Measurements from ENCODE around the gene AEBP1.

Gene AEBP1

GRCh38 chr7:44094365-44094764, 9.8 kb upstream of the AEBP1 start:
- H3K27me3 ChIP-seq (ENCODE audit: insufficient read depth, low read length, poor library complexity, severe bottlenecking), result no peaks in the 10 kb centered on the region
- TF ChIP-seq CTCF (conservative IDR thresholded peaks at IDR 0.05; ENCODE audit: low read length), result no peak
- no peak for TF ChIP-seq EZH2phosphoT487 (IDR thresholded peaks at IDR 0.05; ENCODE audit: borderline replicate concordance)
- H3F3A ChIP-seq (ENCODE audit: low read depth), result peaks cover 9% of the 10 kb centered on the region
- no peaks in the 10 kb centered on the region for H3K79me2 ChIP-seq (ENCODE audit: insufficient read depth, low read length)
- H3K9ac ChIP-seq (ENCODE audit: low read depth, low read length, poor library complexity, severe bottlenecking), result no peak overlapping the region
- no peak overlapping the region for H3K4me2 ChIP-seq (ENCODE audit: low read depth, low read length, poor library complexity, severe bottlenecking)
- H3K4me3 ChIP-seq (ENCODE audit: low read length, poor library complexity, severe bottlenecking), result no peak overlapping the region
- no peaks in the 10 kb centered on the region for H3K9me2 ChIP-seq (replicated peaks; ENCODE audit: low read depth, low read length)
- H3K9me3 ChIP-seq (ENCODE audit: insufficient read depth, low read depth, low read length), result no peaks in the 10 kb centered on the region
- no peaks in the 10 kb centered on the region for H4K20me1 ChIP-seq (ENCODE audit: insufficient read depth, low read length, poor library complexity, severe bottlenecking)
- peaks cover 56% of the 10 kb centered on the region for H3K4me1 ChIP-seq (ENCODE audit: insufficient read depth, low read length, poor library complexity, severe bottlenecking)
- no peak overlapping the region for H2AFZ ChIP-seq (ENCODE audit: low read length)
- H3K36me3 ChIP-seq (ENCODE audit: insufficient read depth, low read length), result no peaks in the 10 kb centered on the region

GRCh38 chr7:44094883-44095592, 9.1 kb upstream of the AEBP1 start:
- Histone ChIP-seq H3K27me3 (ENCODE audit: insufficient read depth, low read length, poor library complexity, severe bottlenecking) (no peaks in the 10 kb centered on the region), H3K79me2 (ENCODE audit: insufficient read depth, low read length) (no peaks in the 10 kb centered on the region), H3F3A (ENCODE audit: low read depth) (peaks cover 9% of the 10 kb centered on the region), H4K20me1 (ENCODE audit: insufficient read depth, low read length, poor library complexity, severe bottlenecking) (no peaks in the 10 kb centered on the region), H3K9me2 (replicated peaks; ENCODE audit: low read depth, low read length) (no peaks in the 10 kb centered on the region), H3K4me1 (ENCODE audit: insufficient read depth, low read length, poor library complexity, severe bottlenecking) (peaks cover 61% of the 10 kb centered on the region), H2AFZ (ENCODE audit: low read length) (no peak overlapping the region), H3K36me3 (ENCODE audit: insufficient read depth, low read length) (no peaks in the 10 kb centered on the region), H3K9ac (ENCODE audit: low read depth, low read length, poor library complexity, severe bottlenecking) (peak overlapping the region; percentile 74), H3K4me2 (ENCODE audit: low read depth, low read length, poor library complexity, severe bottlenecking) (no peak overlapping the region), H3K9me3 (ENCODE audit: insufficient read depth, low read depth, low read length) (no peaks in the 10 kb centered on the region), H3K4me3 (ENCODE audit: low read length, poor library complexity, severe bottlenecking) (no peak overlapping the region)
- TF ChIP-seq EZH2phosphoT487 (IDR thresholded peaks at IDR 0.05; ENCODE audit: borderline replicate concordance) (no peak), CTCF (conservative IDR thresholded peaks at IDR 0.05; ENCODE audit: low read length) (no peak)

GRCh38 chr7:44095781-44096180, 8.4 kb upstream of the AEBP1 start:
- H2AFZ ChIP-seq (ENCODE audit: low read length), result no peak overlapping the region
- H3K4me3 ChIP-seq (ENCODE audit: low read length, poor library complexity, severe bottlenecking), result no peak overlapping the region
- H3K27me3 ChIP-seq (ENCODE audit: insufficient read depth, low read length, poor library complexity, severe bottlenecking), result no peaks in the 10 kb centered on the region
- H3K9me2 ChIP-seq (replicated peaks; ENCODE audit: low read depth, low read length), result no peaks in the 10 kb centered on the region
- H3F3A ChIP-seq (ENCODE audit: low read depth), result peaks cover 9% of the 10 kb centered on the region
- no peak overlapping the region for H3K4me2 ChIP-seq (ENCODE audit: low read depth, low read length, poor library complexity, severe bottlenecking)
- H4K20me1 ChIP-seq (ENCODE audit: insufficient read depth, low read length, poor library complexity, severe bottlenecking), result no peaks in the 10 kb centered on the region
- no peak for TF ChIP-seq EZH2phosphoT487 (IDR thresholded peaks at IDR 0.05; ENCODE audit: borderline replicate concordance)
- TF ChIP-seq CTCF (conservative IDR thresholded peaks at IDR 0.05; ENCODE audit: low read length), result no peak
- peaks cover 68% of the 10 kb centered on the region for H3K4me1 ChIP-seq (ENCODE audit: insufficient read depth, low read length, poor library complexity, severe bottlenecking)
- no peaks in the 10 kb centered on the region for H3K36me3 ChIP-seq (ENCODE audit: insufficient read depth, low read length)
- H3K9me3 ChIP-seq (ENCODE audit: insufficient read depth, low read depth, low read length), result no peaks in the 10 kb centered on the region
- no peaks in the 10 kb centered on the region for H3K79me2 ChIP-seq (ENCODE audit: insufficient read depth, low read length)
- peak overlapping the region; percentile 74 for H3K9ac ChIP-seq (ENCODE audit: low read depth, low read length, poor library complexity, severe bottlenecking)

All from Loucy (cell line).